Measurements from ENCODE around the gene PCNA. TPM values are rescaled to one million over a fixed set of nuclear protein-coding genes. Genes with fewer than 3 reads are reported as not detected.

The PCNA gene
- total and polyA plus RNA-seq, 9 of the 15 experiments (the other 6 are each of a cell fraction or from before 2014, with no cell fraction given) = 213 to 390 (median 291) TPM

GRCh38 chr20:5155404-5155803 is 35.6 kb upstream of the PCNA start (continued):
- no peak for TF ChIP-seq CBX2 (IDR thresholded peaks at IDR 0.05; ENCODE audit: insufficient read depth, low read length, poor library complexity, severe bottlenecking)
- TF ChIP-seq SMAD2 (IDR thresholded peaks at IDR 0.05; ENCODE audit: low read depth, low read length) = no peak
- no peak for TF ChIP-seq MCM5 (IDR thresholded peaks at IDR 0.05; ENCODE audit: low read depth)
- no peak for TF ChIP-seq KDM1A (IDR thresholded peaks at IDR 0.05)
- no peak for TF ChIP-seq MAX (CRISPR knock-in tag; IDR thresholded peaks at IDR 0.05)
- TF ChIP-seq BCL6 (CRISPR knock-in tag; IDR thresholded peaks at IDR 0.05) = no peak
- TF ChIP-seq BRF1 (IDR thresholded peaks at IDR 0.05; ENCODE audit: borderline replicate concordance, extremely low read depth, insufficient read length) = no peak

GRCh38 chr20:5154543-5154925 is 34.8 kb upstream of the PCNA start:
- FAIRE-seq (no peak), ATAC-seq (no peak), DNase-seq (ENCODE audit: extremely low read depth in 1 of 4, low spot score in 3 of 4) (no peak)
- BruUV-seq (replicated peaks) = no TSS peak
- Histone ChIP-seq H3K27ac (ENCODE audit: extremely low read depth, low read depth, low read length) (no peak overlapping the region), H3K9ac (ENCODE audit: insufficient read depth in 1 of 2, low read depth in 2 of 2, low read length in 2 of 2) (no peak overlapping the region), H3K9me1 (ENCODE audit: control insufficient read depth, insufficient read depth, low read length) (no peaks in the 10 kb centered on the region), H3K4me1 (replicated peaks in 1 of 2; ENCODE audit: control insufficient read depth in 2 of 2, insufficient read depth in 2 of 2, low read length in 2 of 2) (peaks cover 10 to 11% of the 10 kb centered on the region in 2 experiments; a peak in 4 of 5 replicates), H3K79me2 (ENCODE audit: control insufficient read depth, insufficient read depth, low read length) (peaks cover 18% of the 10 kb centered on the region), H3K4me3 (no peak overlapping the region), H3K36me3 (ENCODE audit: control insufficient read depth, insufficient read depth, low read length) (no peaks in the 10 kb centered on the region), H3K27me3 (ENCODE audit: control insufficient read depth in 2 of 2, insufficient read depth in 2 of 2, low read length in 2 of 2) (no peaks in the 10 kb centered on the region), H2AFZ (ENCODE audit: low read depth, low read length) (no peak overlapping the region), H3K9me3 (replicated peaks; ENCODE audit: control insufficient read depth, insufficient read depth, low read depth, low read length) (no peaks in the 10 kb centered on the region), H4K20me1 (replicated peaks; ENCODE audit: control insufficient read depth, insufficient read depth, low read length) (peaks cover 15% of the 10 kb centered on the region; the same call in 1 of the 2 replicates), H3K4me2 (ENCODE audit: insufficient read depth, low read length) (no peak overlapping the region)
- intact Hi-C loops (cut with micrococcal nuclease) = no loop called here
- POLR2A ChIA-PET = no interaction called here
- TF ChIP-seq BRD4 (IDR thresholded peaks at IDR 0.05) = no peak
- CTCF ChIA-PET (ENCODE audit: low intra/inter-chr PET ratio) = no interaction called here
- in situ Hi-C loops (cut with MboI) = no loop called here
- 98% methylated on average over 6 of the region's 6 CpGs for WGBS (ENCODE audit: insufficient coverage, low coverage, missing lambda C conversion rate)

All from K562 (cell line).